PFSK-1 (cell line): ENCODE data around the gene RAD51B.

Experiments used
- FOXP2 ChIP-seq: optimal IDR thresholded peaks from 2 replicates; pipeline ENCODE3; 2011; ENCODE audit warnings: borderline replicate concordance, control low read depth, inconsistent platforms; ENCODE audit not compliant: insufficient read depth; ENCODE audit errors: extremely low read length, extremely low read depth
- POLR2AphosphoS5 ChIP-seq: IDR thresholded peaks from 2 replicates; pipeline ENCODE4 v1.6.1; 2012; ENCODE audit warnings: low read depth, mild to moderate bottlenecking, control low read depth, low read length, moderate library complexity
- REST ChIP-seq, 2 experiments: IDR thresholded peaks; 2 replicates each; pipeline versions ENCODE4 v1.6.1 to v1.8.0; 2011 to 2012; ENCODE audit warnings: low read depth in 2 of 2, low read length in 2 of 2, control low read depth in 1 of 2, inconsistent platforms in 1 of 2, mild to moderate bottlenecking in 1 of 2, moderate library complexity in 1 of 2; ENCODE audit not compliant: insufficient read depth in 1 of 2
- SIN3A ChIP-seq: IDR thresholded peaks from 2 replicates; pipeline ENCODE4 v1.6.1; 2012; ENCODE audit warnings: mild to moderate bottlenecking, low read length, moderate library complexity, borderline replicate concordance; ENCODE audit not compliant: insufficient read depth
- TAF1 ChIP-seq: IDR thresholded peaks from 2 replicates; pipeline ENCODE4 v1.6.1; 2012; ENCODE audit warnings: low read length, control low read depth, borderline replicate concordance; ENCODE audit not compliant: insufficient read depth

RAD51B gene

GRCh38 chr14:68758301-68758700, 938.7 kb downstream of the RAD51B start:
- no peak for TF ChIP-seq FOXP2
- TF ChIP-seq REST (IDR thresholded peaks at IDR 0.05; ENCODE audit: insufficient read depth in 1 of 2, low read depth in 2 of 2, low read length in 2 of 2), result no peak
- no peak for TF ChIP-seq SIN3A
- no peak for TF ChIP-seq TAF1
- no peak for TF ChIP-seq POLR2AphosphoS5

DNA sequence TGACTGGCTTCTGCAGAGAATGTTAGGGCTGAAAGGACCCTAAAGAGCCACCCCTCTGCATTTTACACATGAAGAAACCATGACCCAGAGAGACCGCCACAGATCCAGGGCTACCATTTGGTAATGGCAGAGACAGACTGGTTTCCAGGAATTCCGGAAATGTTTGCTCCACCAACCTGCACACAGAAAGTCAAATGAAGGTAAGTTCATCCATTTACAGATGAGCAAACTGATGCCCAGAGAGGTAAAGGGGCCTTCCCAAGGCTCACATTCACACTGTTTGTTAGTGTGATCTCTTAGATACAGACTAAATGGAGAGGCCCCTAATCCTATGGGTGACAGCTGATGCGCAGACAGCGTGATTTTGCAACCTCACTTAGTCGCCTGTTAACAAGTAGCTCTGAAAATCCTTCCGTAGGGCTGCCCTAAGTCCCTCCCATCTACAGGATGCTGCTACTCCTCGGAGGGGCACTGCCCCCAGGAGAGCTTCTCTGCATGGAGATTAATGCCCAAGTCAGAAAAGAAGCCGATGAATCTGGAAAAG, 939.5 kb downstream of the RAD51B start:
- TF ChIP-seq POLR2AphosphoS5 (no peak), FOXP2 (no peak)

GRCh38 chr14:68759937-68760336, 940.4 kb downstream of the RAD51B start:
- TF ChIP-seq FOXP2 (no peak), TAF1 (no peak), SIN3A (no peak)

DNA sequence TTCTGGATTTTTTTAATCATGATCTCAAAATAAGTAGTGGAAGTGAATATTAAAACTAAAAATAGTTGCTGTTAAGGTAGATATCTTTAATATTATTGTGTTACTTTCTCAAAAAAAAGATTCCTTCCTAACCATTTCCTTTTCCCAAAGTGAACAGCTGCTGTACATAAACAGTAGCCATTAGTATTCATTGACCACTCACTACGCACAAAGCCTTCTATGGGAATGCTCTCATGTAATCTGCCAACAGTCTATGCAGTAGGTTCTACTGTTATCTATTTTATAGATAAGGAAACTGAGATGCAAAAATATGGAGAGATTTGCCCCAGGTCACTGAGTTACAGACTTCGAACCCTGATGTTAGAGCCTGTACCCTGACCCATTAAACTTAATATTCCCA, 941.2 kb downstream of the RAD51B start:
- TF ChIP-seq TAF1, result no peak
- no peak for TF ChIP-seq FOXP2
- no peak for TF ChIP-seq POLR2AphosphoS5
- no peak for TF ChIP-seq REST (IDR thresholded peaks at IDR 0.05; ENCODE audit: insufficient read depth in 1 of 2, low read depth in 2 of 2, low read length in 2 of 2)
- TF ChIP-seq SIN3A, result no peak

- TF ChIP-seq TAF1, result no peak
- no peak for TF ChIP-seq FOXP2
- no peak for TF ChIP-seq SIN3A
- TF ChIP-seq REST (IDR thresholded peaks at IDR 0.05; ENCODE audit: insufficient read depth in 1 of 2, low read depth in 2 of 2, low read length in 2 of 2), result no peak
- TF ChIP-seq POLR2AphosphoS5, result no peak
Observed at GRCh38 chr14:68761391-68761790, 941.8 kb downstream of the RAD51B start.

GRCh38 chr14:68762953-68763764, 943.6 kb downstream of the RAD51B start:
- no peak for TF ChIP-seq SIN3A
